Type B pancreatic cell (in vitro differentiated cells): ENCODE results near the gene LYST. TPM values are rescaled to one million over a fixed set of nuclear protein-coding genes. Genes with fewer than 3 reads are reported as not detected.

Experiments used
- DNase-seq: peaks from one replicate; pipeline ENCODE4 v3.0.0; 2021; ENCODE audit warnings: mixed read lengths; ENCODE audit not compliant: unreplicated experiment; ENCODE audit errors: extremely low spot score
- H3K27ac Mint-ChIP-seq: 2 replicates; pipeline ENCODE4 v1.8.0; 2021; ENCODE audit warnings: mild to moderate bottlenecking, mixed read lengths
- H3K27me3 Mint-ChIP-seq: 2 replicates; pipeline ENCODE4 v1.8.0; 2021; ENCODE audit warnings: mixed read lengths
- H3K36me3 Mint-ChIP-seq: 2 replicates; pipeline ENCODE4 v1.8.0; 2021; ENCODE audit warnings: mixed read lengths
- H3K4me1 Mint-ChIP-seq: one replicate; pipeline ENCODE4 v1.8.0; 2021; ENCODE audit warnings: mixed read lengths; ENCODE audit not compliant: unreplicated experiment
- H3K4me3 Mint-ChIP-seq: 2 replicates; pipeline ENCODE4 v1.8.0; 2021; ENCODE audit warnings: mild to moderate bottlenecking, mixed read lengths
- H3K9me3 Mint-ChIP-seq: 2 replicates; pipeline ENCODE4 v1.8.0; 2021; ENCODE audit warnings: mixed read lengths
- CTCF ChIP-seq: fragments of 200-600 bp; sonication (generic); conservative IDR thresholded peaks from 2 replicates; pipeline ENCODE4 v1.5.0; 2021; ENCODE audit warnings: antibody characterized with exemption, mild to moderate bottlenecking
- total RNA-seq: library from RNA; stranded (reverse); gene quantifications from 2 replicates; pipeline ENCODE4 v1.2.1, GENCODE V29; 2021; ENCODE audit warnings: low replicate concordance

The LYST gene
- total RNA-seq, 1 donor from 2014 or later, result 9.7 TPM

- Mint-ChIP-seq H3K9me3 (no peaks in the 10 kb centered on the region), H3K36me3 (no peaks in the 10 kb centered on the region), H3K27me3 (no peaks in the 10 kb centered on the region), H3K4me3 (no peak overlapping the region), H3K4me1 (no peaks in the 10 kb centered on the region), H3K27ac (no peak overlapping the region)
- no peak for TF ChIP-seq CTCF
- DNase-seq, result no peak
Observed at GRCh38 chr1:235749755-235750300, 116.9 kb downstream of the LYST start.

GRCh38 chr1:235748747-235749146 is 118.0 kb downstream of the LYST start:
- H3K4me3 Mint-ChIP-seq, result no peak overlapping the region
- DNase-seq, result no peak
- no peaks in the 10 kb centered on the region for H3K4me1 Mint-ChIP-seq
- H3K36me3 Mint-ChIP-seq, result no peaks in the 10 kb centered on the region
- no peaks in the 10 kb centered on the region for H3K27me3 Mint-ChIP-seq
- TF ChIP-seq CTCF, result no peak
- no peaks in the 10 kb centered on the region for H3K9me3 Mint-ChIP-seq
- no peak overlapping the region for H3K27ac Mint-ChIP-seq

- no peak overlapping the region for H3K4me3 Mint-ChIP-seq
- H3K9me3 Mint-ChIP-seq, result no peaks in the 10 kb centered on the region
- no peak overlapping the region for H3K27ac Mint-ChIP-seq
- no peak for DNase-seq
- H3K4me1 Mint-ChIP-seq, result no peaks in the 10 kb centered on the region
- no peak for TF ChIP-seq CTCF
- H3K27me3 Mint-ChIP-seq, result no peaks in the 10 kb centered on the region
- peaks cover 7% of the 10 kb centered on the region for H3K36me3 Mint-ChIP-seq
Observed at GRCh38 chr1:235746245-235746644, 120.5 kb downstream of the LYST start.

GRCh38 chr1:235745503-235746136 is 121.1 kb downstream of the LYST start:
- H3K9me3 Mint-ChIP-seq, result no peaks in the 10 kb centered on the region
- H3K36me3 Mint-ChIP-seq, result peaks cover 7% of the 10 kb centered on the region
- no peak for DNase-seq
- H3K4me3 Mint-ChIP-seq, result no peak overlapping the region
- H3K27ac Mint-ChIP-seq, result no peak overlapping the region
- no peaks in the 10 kb centered on the region for H3K27me3 Mint-ChIP-seq
- TF ChIP-seq CTCF, result no peak
- H3K4me1 Mint-ChIP-seq, result no peaks in the 10 kb centered on the region

- TF ChIP-seq CTCF, result no peak
- Mint-ChIP-seq H3K27me3 (no peaks in the 10 kb centered on the region), H3K4me3 (no peak overlapping the region), H3K9me3 (no peaks in the 10 kb centered on the region), H3K36me3 (peaks cover 13% of the 10 kb centered on the region), H3K27ac (no peak overlapping the region), H3K4me1 (no peaks in the 10 kb centered on the region)
- no peak for DNase-seq
Observed at GRCh38 chr1:235742914-235743599, 123.6 kb downstream of the LYST start.
